ENCODE measurements around the gene TNNT3.

The TNNT3 gene

DNA sequence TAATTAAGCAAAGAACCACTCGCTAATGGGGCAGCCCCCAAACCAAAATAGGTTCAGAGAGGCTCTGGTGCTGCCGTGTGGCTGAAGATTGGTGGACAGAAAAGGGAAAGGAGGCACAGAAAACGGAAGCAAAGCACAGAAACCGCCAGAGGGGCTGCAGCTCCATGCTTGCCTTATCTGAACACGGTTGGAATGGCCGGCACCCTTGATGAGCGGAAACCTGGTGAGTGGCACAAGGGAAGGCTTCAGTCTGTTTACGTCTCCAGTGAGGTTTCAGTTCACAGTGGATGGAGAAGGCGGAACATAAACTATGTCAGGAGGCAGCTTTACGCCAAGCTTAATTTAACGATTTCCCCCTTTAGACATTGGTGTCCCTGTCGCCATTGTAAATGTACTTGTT, 22.6 kb upstream of the TNNT3 start:
- DNase-seq (ENCODE audit: low read depth in 3 of 3): no peak

DNA sequence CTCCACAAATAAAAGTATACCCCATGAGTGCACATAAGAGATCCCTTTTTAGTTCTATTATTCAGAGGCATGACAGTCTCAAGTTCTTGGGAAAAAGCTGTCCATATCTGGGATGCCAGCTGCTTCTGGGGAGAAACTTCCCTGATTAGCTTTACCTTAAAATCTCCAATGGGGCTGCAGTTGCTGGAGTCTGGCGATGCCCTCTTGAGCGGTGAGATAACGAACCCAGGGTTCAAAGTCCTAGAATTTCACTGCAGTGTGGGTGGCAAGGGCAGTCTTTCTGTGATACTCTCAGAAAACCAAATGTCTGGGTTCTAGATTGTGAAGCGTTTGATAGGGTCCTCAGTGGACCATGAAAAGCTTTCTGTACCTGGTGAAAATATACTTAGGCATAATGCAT, 20.4 kb upstream of the TNNT3 start:
- no peak for DNase-seq (ENCODE audit: low read depth in 3 of 3)

DNA sequence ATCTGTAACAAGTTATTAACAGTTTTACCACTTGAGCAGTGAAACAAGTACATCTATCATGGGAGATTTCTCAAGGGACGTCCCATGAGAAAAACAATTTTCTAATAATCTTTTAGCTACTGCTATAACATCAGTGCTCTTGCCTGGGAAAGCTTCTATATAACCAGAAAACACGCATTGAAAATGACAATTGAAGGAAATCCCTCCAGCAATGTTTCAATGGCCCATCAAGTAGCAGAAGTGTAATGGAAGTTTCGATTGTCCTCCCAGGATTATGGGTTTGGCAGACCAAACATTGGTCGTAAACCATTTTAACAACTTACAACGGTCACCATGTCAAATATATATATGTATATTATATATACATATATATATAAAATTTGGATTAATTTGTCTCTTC, 19.8 kb upstream of the TNNT3 start:
- no peak for DNase-seq (ENCODE audit: low read depth in 3 of 3)

DNA sequence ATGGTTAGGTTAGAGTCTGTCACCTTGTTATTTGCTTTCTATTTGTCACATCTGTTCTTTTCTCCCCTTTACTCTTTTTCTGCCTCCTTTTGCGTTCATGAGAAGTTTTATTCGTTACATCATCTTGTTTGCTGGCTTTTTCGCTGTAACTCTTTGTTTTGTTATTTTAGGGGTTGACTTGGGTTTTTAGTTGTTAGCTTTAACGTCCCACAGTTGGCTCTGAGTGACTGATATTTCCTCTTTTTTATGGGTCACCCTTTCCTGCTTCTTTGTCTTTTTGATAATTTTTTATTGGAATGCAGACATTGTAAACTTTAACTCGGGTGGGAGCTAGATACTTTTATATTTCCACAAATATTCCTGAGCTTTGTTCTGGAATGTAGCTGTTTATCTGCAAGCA, 13.3 kb upstream of the TNNT3 start:
- no peak for DNase-seq (ENCODE audit: low read depth in 3 of 3)

DNA sequence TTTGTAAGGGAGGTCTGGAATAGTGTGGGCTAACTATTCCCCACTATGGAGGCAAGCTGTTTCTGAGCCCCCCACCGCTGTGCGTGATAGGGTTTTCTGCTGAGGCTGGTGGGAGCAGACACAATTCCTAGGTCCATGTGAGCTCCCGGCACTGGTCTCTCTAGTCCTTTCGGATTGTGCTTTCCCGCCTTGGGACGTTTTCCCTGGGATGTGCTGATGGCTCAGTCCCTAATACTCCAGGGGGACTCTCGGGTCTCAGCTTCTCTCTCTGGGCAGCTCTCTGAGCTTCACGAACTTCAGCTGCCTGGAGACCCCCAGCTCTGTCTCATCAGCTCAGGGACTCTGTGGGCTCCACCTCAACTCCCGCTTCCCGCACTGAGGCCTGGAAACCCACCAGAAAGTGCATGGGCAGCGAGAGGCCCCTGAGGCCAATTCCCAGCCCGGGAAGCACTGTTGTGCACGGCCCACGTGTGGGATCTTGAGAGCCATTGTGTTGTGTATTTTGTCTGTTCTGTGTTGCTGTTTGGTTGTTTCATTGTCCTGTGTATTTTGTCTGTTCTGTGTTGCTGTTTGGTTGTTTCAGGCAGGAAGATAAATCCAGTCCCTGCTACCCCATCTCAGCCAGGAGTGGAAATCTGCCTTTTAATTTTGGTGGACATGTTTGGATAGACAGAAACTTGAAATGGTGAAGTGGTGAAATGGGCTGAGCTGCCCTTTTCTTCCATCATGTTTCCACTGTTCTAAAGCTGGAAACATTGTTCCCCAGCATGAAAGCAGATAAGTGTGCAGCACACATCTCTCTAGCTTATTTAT, 12.7 kb upstream of the TNNT3 start:
- DNase-seq (ENCODE audit: low read depth in 3 of 3): no peak

DNA sequence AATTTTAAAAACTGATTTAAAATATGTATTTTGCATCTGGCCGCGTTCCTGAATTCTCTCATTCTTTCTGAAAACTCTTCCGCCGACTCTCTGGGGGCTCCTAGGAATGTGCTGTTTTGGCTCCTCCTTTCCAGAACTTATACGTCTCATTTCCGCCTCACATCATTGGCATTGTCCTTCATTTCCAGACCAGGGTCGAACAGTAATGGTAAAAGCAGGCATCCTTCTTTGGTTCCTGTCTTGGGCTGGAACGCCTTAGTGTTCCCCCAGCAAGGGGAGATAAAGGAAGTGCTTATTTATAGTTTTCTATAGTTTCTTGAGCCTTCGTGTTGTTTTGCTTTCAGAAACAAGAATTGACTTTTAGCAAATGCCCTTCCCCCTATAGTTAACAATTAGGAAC, 10.9 kb upstream of the TNNT3 start:
- no peak for DNase-seq (ENCODE audit: low read depth in 3 of 3)

DNA sequence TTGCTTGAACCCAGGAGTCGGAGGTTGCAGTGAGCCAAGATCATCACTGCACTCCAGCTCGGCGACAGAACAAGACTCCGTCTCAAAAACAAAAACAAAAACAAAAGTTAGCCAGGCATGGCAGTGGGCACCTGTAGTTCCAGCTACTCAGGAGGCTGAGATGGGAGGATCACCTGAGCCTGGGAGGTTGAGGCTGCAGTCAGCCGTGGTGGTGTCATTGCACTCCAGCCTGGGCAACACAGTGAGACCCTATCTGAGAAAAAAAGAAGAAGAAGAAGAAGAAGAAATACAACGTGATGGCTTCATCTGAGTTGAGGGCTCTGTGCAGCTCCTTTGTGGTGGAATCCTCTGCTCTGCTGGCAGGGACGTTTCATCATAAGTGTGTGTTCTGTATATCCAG, 10.0 kb upstream of the TNNT3 start:
- no peak for DNase-seq (ENCODE audit: low read depth in 3 of 3)

DNA sequence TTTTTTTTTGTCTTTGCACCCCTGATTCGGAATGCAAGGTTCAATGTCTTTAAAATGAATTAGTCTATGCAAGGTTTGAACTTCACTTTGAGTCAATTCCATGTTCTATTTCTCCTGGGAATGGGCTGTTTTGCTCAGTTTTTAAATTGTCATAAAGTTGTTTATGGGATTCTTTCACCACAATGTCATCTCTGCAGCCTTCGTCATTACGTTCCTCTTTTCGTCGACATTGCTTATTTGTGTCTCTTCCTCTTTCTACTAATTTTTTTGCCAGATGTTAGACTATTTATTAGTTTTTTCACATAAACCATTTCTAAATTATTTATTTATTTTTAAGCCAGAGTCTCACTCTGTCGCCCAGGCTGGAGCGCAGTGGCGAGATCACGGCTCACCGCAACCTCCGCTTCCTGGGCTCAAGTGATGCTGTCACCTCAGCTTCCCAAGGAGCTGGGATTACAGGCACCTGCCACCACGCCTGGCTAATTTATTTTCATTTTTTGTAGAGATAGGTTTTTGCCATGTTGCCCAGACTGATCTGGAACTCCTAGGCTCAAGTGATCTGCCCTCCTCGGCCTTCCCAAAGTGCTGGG, 7.1 kb upstream of the TNNT3 start:
- no peak for DNase-seq (ENCODE audit: low read depth in 3 of 3)

DNA sequence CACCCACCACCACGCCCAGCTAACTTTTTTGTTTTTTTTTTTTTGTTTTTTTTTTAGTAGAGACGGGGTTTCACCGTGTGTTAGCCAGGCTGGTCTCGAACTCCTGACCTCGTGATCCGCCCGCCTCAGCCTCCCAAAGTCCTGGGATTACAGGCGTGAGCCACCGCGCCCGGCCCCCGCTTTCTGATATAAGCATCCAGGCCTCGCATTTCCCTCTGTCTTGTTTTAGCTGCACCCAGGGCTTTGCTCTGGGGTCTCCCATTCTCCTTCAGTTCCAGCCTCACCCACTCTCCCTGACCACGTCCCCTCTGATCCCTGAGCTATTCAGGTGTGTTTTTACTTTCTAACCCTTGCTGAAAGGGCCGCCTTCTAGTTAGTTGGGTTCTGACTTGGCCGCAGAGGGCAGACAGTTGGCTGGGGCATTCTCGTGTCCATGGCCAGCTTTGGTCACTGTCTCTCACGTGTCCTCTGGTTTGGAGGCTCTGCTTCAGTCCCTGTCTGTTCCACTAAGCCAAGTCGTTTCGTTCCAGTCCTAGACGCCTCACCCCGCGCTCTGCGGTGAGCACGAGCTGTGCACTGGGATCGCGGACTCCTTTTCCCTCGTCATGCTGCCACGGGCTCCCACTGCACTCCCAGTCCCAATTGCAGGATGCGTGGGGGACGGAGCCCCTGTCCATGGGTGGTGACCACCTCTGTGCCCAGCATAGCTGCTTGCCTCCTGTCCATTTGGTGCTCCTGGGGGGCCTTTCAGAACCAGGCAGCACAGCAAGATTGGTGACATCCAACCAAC, 6.0 kb upstream of the TNNT3 start:
- no peak for DNase-seq (ENCODE audit: low read depth in 3 of 3)

DNA sequence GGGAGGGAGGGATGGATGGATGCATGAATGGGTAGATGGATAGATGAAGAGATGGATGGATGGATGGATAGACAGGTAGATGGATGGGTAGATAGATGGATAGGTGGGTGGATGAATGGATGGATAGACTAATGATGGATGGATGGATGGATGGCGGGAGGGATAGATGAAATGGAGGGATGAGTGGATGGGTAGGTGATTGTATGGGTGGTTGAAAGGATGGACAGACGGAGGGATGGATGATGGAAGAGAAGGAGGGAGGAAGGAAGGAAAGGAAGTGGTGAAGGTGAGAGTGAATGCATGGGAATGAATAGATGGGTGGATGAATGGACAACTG, 3.7 kb upstream of the TNNT3 start:
- DNase-seq (ENCODE audit: low read depth in 3 of 3): no peak

DNA sequence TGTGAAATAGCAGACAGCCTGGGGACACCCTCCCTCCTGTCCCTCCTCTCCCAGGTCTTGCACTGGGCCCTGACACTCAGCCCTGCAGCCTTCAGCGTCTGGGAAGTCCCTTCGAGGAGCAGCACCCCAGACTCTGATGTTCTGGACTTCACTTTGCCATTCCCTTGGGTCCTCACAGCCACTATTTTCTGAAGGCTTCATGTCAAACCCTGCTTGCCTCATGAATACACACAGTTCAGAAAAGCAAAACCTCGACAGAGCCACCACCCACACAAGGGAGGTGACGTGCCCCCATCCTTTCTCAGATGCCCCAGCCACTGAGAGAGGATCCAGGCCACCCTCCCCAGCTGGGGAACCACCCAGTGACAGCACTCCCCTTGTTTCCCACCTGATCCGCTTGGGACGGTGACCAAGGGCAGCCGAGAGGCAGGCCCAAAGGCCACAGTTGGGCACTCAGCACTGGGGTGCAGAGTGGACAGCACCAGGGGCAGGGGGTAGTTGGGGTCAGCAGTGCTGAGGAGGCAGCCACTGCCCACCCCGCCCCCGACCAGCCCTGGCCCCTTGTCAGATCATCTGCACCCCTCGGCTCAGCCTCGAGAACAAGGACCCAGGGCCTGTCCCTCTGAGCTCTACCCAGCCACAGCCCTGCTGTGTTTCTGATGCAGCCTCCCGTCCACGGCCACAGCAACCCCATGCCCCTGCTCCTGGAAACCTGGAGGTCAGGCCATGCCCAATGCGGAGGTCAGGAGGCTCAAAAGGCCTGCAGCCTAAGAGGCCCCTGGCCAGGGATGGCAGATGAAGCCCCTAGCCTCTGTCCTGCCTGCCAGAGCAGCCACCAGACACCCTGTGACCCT, 3.1 kb upstream of the TNNT3 start:
- DNase-seq (ENCODE audit: low read depth in 3 of 3): no peak

DNA sequence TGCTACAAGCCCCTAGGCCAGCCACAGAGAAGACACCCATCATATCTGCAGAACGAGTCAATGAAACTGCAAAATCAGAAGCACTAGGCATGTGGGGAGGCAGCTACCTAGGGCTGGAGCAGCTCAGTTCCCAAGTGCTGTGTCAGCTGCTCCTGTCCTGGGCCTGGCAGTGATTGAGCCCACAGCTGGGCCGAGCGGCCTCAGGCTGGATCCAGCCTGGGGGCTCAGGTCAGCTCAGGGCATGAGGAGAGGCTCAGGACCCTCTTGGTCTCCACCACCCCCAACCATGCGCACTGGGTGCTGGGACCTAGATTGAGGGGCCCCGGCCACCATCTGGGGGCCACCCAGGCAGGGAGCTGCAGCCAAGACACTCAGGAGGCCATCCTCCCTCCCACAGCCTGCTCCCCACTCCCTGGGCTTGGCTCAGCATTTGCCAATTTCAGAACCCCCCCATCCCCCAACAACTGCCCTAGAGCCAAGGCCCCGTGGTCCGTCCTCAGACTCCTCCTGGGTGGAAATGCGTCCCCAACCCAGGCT, 2.4 kb upstream of the TNNT3 start:
- DNase-seq (ENCODE audit: low read depth in 3 of 3): no peak

DNA sequence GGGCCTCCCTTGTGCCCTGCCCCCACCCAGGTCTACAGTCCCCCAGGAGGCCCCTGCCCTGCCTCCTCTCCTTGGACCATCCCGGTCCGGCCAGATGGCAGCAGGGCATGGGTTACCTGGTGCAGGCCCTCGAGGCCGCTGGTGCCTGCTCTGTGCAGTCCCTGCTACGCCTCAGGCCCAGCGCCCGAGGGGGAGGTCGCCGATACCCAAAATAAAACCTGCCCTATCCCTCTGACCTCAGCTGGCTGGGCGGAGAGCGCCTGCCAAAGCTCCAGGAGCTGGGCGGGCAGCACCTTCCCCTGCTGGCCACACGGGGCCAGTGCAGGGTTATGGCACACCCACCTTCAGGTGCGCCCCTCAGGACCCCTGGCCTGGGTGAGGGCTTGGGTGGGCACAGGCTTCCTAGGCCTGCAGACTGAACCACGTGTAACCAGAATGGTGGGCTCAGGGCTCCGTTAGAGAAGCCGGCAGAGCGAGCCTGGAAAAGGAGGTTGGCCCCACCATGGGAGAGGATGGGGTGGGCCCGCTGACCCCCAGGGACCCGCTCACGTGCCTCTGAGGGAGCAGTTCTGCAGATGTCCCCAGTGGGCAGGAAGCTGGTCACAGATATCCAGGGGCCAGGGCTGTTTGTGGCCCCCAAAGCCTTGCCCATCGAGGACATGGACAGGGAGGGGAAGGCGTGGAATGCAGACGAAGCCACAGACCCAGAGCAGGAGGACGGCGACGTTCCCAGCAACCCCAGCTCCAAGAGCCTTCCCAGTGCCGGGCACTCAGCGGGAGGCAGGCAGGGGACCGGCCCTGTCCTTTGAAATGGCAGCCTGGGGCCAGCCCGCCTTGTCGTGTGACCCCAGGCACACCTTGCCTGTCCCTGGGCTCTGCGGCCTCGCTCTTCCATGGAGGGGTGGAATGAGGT, 1.7 kb upstream of the TNNT3 start:
- no peak for DNase-seq (ENCODE audit: low read depth in 3 of 3)

DNA sequence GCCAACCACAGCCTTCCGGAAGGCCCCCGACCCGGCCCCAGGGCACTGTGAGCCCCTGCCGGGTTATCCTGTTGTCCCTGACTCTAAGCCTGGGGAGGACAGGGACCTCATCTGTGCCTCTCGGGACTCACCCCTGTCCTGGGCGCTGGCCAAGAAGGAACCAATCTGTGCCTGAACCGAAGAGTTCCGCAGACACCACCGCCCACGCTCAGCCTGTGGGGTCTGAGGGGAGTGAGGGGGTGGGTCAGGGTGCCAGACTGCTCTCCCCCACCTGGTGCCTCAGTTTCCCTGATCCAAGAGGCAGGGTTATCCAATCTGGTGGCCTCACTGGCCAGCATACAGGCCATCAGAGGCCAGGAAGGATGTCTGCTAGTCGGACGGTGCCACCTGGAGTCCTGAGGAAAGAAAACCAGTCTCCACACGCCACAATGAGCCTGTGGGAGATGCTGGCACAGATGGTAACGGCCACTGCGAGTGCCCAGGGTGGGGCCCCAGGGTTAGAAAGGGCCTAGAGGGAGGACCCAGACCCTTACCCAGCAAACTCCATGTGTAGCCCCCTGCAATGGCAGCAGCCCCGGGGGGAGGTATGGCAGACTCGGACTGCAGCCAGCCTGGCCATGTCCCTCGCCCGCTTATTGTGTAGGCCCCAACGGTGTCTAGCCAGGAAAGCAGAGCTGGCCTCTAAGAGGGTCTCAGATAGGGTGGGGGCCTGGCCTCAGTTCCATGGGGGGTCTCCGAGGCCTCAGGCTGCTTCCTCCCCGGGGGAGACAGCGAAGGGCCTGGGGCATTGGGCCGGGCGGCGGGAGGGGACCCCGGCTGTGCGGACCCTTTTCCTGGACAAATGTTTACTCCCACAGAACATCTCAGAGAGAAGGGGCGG, 827 bp upstream of the TNNT3 start:
- no peak for DNase-seq (ENCODE audit: low read depth in 3 of 3)

DNA sequence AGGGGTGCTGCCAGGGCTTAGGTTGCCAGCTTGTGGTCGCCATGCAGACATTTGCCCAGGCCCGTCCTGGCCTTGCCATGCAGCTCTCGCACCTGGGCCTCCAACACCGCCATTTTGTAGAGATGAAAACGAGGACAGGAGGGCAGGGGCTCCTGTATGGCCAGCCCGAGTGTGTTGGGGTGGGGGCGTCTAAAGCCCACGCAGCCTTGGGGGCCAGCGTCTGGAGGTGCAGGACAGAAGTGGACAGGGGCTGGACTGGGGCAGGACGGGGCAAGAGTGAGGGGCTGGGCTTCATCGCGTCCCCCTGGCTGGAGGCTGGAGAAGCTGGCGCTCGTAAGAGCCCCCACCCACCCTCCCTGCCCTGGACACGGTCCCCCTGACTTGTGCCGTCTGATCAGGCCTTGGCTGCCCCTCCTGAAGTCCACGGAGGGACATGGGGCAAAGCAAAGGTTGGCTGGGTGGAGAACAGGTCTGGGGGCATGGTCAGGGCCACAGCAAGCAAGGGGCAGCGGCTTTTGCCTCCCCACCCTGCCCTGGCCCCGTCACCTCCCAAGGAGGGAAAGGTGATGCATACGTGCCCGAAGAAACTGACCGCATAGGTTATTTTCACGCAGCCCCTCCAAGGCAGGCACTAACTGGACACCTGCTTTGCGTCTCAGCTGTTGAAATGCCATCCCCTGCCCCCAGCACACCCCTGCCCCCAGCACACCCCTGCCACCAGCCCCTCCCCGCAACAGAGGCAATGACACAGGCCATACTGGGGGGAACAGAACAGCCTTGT, 815 bp downstream of the TNNT3 start:
- DNase-seq (ENCODE audit: low read depth in 3 of 3): no peak

DNA sequence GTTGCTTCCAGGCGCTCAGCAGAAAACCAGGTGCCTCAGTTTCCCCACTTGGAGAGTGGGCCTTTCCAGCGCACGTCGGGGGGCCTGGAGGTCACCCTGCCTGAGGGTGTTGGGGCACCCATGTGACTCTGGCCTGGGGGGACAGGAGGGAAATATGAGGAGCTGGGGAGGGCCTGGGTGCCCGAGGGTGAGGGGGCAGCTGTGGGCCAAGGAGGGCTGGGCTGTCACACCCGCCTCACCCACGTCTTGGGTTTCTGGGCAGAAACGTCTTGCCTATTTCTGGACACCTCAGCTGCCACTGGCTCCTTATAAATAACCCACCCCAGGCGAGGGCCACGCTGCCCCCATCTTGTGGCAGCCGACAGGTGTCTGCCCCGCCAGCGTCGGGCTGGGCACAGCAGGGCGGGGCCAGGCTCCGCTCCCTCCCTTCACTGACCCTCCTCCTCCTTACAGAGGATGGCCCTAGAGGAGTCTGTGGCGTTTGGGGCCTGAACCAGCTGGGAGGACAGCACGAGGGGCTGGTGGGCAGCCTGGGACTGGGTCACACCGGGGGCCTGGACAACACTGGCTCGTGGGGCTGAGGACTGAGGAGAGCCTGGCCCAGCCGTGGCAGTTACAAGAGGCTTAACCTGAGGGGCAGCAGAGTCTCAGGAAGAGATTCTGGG, 1.5 kb downstream of the TNNT3 start:
- no peak for DNase-seq (ENCODE audit: low read depth in 3 of 3)

DNA sequence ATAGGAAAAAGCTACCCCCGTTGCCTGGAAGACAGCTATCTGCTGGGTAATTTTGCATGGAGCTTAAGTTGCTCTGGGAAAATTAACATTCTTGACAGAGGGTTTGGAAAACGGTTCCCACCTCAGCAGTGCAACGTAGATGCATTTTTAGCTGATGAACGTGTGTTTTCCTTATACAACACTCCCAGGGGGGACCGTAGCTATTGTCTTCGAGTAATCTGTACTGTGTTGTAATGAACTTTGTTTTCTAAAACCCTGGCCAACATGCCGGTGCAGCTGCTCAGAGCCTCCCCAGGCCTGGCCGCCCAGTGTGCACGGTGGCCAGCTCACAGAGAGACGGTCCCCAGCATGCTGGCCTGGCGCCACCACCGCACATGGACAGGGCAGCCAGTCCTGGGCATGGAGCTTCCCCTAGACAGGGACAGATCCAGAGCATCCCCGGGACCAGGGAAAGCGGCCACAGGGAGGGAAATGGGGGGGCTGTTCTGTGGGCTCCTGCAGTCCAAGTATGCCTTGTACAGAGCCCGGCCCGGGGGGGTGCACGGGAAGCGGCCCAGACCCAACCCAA, 2.2 kb downstream of the TNNT3 start:
- no peak for DNase-seq (ENCODE audit: low read depth in 3 of 3)

DNA sequence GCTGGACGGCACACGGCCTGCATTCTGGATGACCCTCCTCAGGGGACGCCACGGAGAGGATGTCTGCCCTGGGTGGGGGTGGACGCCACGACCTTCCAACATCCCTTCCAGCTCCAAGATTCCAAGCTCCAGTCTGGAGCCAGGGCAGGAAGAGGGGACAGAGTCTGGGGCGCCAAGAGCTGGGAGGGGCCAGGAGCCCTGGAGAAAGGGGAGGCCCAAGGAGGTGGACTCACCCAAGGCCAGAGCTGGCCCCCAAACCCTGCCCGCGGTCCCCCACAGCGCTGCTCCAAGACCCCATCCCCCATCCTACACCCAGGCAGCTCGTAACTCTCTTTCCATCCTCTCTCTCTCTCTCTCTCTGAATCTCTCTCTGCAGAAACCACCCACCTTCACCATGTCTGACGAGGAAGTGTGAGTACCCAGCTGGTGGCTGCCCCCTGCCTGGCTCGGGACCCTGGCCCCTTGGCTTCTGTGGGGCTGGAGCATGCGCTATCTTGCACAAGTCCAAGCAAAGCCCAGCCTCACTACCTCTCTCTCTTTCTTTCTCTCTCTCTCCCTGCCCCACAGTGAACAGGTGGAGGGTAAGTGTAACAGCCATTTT, 3.1 kb downstream of the TNNT3 start:
- DNase-seq (ENCODE audit: low read depth in 3 of 3): no peak
